ENCODE data around the gene UGT1A4.

Gene UGT1A4

GRCh38 chr2:233758141-233758540, 39.6 kb downstream of the UGT1A4 start:
- Histone ChIP-seq H3K27me3 (replicated peaks in 2 of 5; ENCODE audit: control insufficient read depth in 4 of 5, insufficient read depth in 5 of 5, low read length in 4 of 5) (peaks cover 0 to 6% (median 2%) of the 10 kb centered on the region in 5 experiments), H3K4me1 (ENCODE audit: control extremely low read depth in 1 of 4, control insufficient read depth in 4 of 4, insufficient read depth in 4 of 4, low read length in 3 of 4) (no peaks in the 10 kb centered on the region), H3K36me3 (ENCODE audit: control insufficient read depth in 4 of 4, insufficient read depth in 4 of 4, low read length in 3 of 4) (no peaks in the 10 kb centered on the region), H3K9me3 (ENCODE audit: control extremely low read depth in 1 of 5, control insufficient read depth in 4 of 5, insufficient read depth in 2 of 5, low read depth in 1 of 5, low read length in 4 of 5) (no peaks in the 10 kb centered on the region), H3K4me3 (ENCODE audit: control insufficient read depth in 1 of 7, extremely low read depth in 1 of 7, insufficient read depth in 4 of 7, low read depth in 2 of 7, low read length in 6 of 7) (no peak overlapping the region), H3K27ac (ENCODE audit: insufficient read depth in 1 of 2, low read depth in 1 of 2, low read length in 2 of 2, poor library complexity in 1 of 2, severe bottlenecking in 2 of 2) (no peak overlapping the region)
- POLR2A ChIA-PET: no interaction called here
- CTCF ChIA-PET: no interaction called here
- no peak for DNase-seq

- DNase-seq: no peak
- H3K36me3 ChIP-seq (ENCODE audit: control insufficient read depth in 4 of 4, insufficient read depth in 4 of 4, low read length in 3 of 4): no peaks in the 10 kb centered on the region
- CTCF ChIA-PET: interaction anchor here (0.6 kb wide), 1 partner anchor 409 kb away, joined by 3 read pairs; no protein-coding TSS in a partner anchor
Measured at GRCh38 chr2:233758849-233759248, 40.3 kb downstream of the UGT1A4 start.

GRCh38 chr2:233760043-233760442, 41.5 kb downstream of the UGT1A4 start, which contains the start of gene UGT1A1:
TSS of gene UGT1A1 (plus strand) at chr2:233760270. CDS start at chr2:233760288, 18 bp downstream.
- no peaks in the 10 kb centered on the region for H3K36me3 ChIP-seq (ENCODE audit: control insufficient read depth in 4 of 4, insufficient read depth in 4 of 4, low read length in 3 of 4)
- 100% methylated on average over 1 of the region's 6 CpGs for WGBS (ENCODE audit: insufficient coverage)
- ChIA-PET CTCF (no interaction called here), POLR2A (no interaction called here)
- peaks cover 0 to 17% (median 4%) of the 10 kb centered on the region in 5 experiments for H3K27me3 ChIP-seq (replicated peaks in 2 of 5; ENCODE audit: control insufficient read depth in 4 of 5, insufficient read depth in 5 of 5, low read length in 4 of 5)
- H3K9me3 ChIP-seq (ENCODE audit: control extremely low read depth in 1 of 5, control insufficient read depth in 4 of 5, insufficient read depth in 2 of 5, low read depth in 1 of 5, low read length in 4 of 5): no peaks in the 10 kb centered on the region
- H3K4me3 ChIP-seq (ENCODE audit: control insufficient read depth in 1 of 7, extremely low read depth in 1 of 7, insufficient read depth in 4 of 7, low read depth in 2 of 7, low read length in 6 of 7): no peak within 1 kb of the TSS
- no peaks in the 10 kb centered on the region for H3K4me1 ChIP-seq (ENCODE audit: control extremely low read depth in 1 of 4, control insufficient read depth in 4 of 4, insufficient read depth in 4 of 4, low read length in 3 of 4)
- H3K27ac ChIP-seq (ENCODE audit: insufficient read depth in 1 of 2, low read depth in 1 of 2, low read length in 2 of 2, poor library complexity in 1 of 2, severe bottlenecking in 2 of 2): no peak within 1 kb of the TSS
- DNase-seq: no peak

More at GRCh38 chr2:233758849-233759248, 40.3 kb downstream of the UGT1A4 start:
- POLR2A ChIA-PET: no interaction called here
- WGBS (ENCODE audit: insufficient coverage): 100% methylated on average over 2 of the region's 2 CpGs
- Histone ChIP-seq H3K27ac (ENCODE audit: insufficient read depth in 1 of 2, low read depth in 1 of 2, low read length in 2 of 2, poor library complexity in 1 of 2, severe bottlenecking in 2 of 2) (no peak overlapping the region), H3K4me1 (ENCODE audit: control extremely low read depth in 1 of 4, control insufficient read depth in 4 of 4, insufficient read depth in 4 of 4, low read length in 3 of 4) (no peaks in the 10 kb centered on the region), H3K27me3 (replicated peaks in 2 of 5; ENCODE audit: control insufficient read depth in 4 of 5, insufficient read depth in 5 of 5, low read length in 4 of 5) (peaks cover 0 to 10% (median 2%) of the 10 kb centered on the region in 5 experiments), H3K4me3 (ENCODE audit: control insufficient read depth in 1 of 7, extremely low read depth in 1 of 7, insufficient read depth in 4 of 7, low read depth in 2 of 7, low read length in 6 of 7) (no peak overlapping the region), H3K9me3 (ENCODE audit: control extremely low read depth in 1 of 5, control insufficient read depth in 4 of 5, insufficient read depth in 2 of 5, low read depth in 1 of 5, low read length in 4 of 5) (no peaks in the 10 kb centered on the region)

- Histone ChIP-seq H3K36me3 (ENCODE audit: control insufficient read depth in 4 of 4, insufficient read depth in 4 of 4, low read length in 3 of 4) (no peaks in the 10 kb centered on the region), H3K4me1 (ENCODE audit: control extremely low read depth in 1 of 4, control insufficient read depth in 4 of 4, insufficient read depth in 4 of 4, low read length in 3 of 4) (no peaks in the 10 kb centered on the region), H3K27ac (ENCODE audit: insufficient read depth in 1 of 2, low read depth in 1 of 2, low read length in 2 of 2, poor library complexity in 1 of 2, severe bottlenecking in 2 of 2) (no peak overlapping the region), H3K4me3 (ENCODE audit: control insufficient read depth in 1 of 7, extremely low read depth in 1 of 7, insufficient read depth in 4 of 7, low read depth in 2 of 7, low read length in 6 of 7) (no peak overlapping the region), H3K9me3 (ENCODE audit: control extremely low read depth in 1 of 5, control insufficient read depth in 4 of 5, insufficient read depth in 2 of 5, low read depth in 1 of 5, low read length in 4 of 5) (no peaks in the 10 kb centered on the region), H3K27me3 (replicated peaks in 2 of 5; ENCODE audit: control insufficient read depth in 4 of 5, insufficient read depth in 5 of 5, low read length in 4 of 5) (peaks cover 0 to 18% (median 4%) of the 10 kb centered on the region in 5 experiments)
- ChIA-PET POLR2A (no interaction called here), CTCF (no interaction called here)
- no peak for DNase-seq
- WGBS (ENCODE audit: insufficient coverage): 100% methylated on average over 2 of the region's 4 CpGs
Measured at GRCh38 chr2:233761040-233761769, 42.7 kb downstream of the UGT1A4 start.

- Histone ChIP-seq H3K4me1 (ENCODE audit: control extremely low read depth in 1 of 4, control insufficient read depth in 4 of 4, insufficient read depth in 4 of 4, low read length in 3 of 4) (no peaks in the 10 kb centered on the region), H3K36me3 (ENCODE audit: control insufficient read depth in 4 of 4, insufficient read depth in 4 of 4, low read length in 3 of 4) (no peaks in the 10 kb centered on the region), H3K9me3 (ENCODE audit: control extremely low read depth in 1 of 5, control insufficient read depth in 4 of 5, insufficient read depth in 2 of 5, low read depth in 1 of 5, low read length in 4 of 5) (no peaks in the 10 kb centered on the region), H3K27ac (ENCODE audit: insufficient read depth in 1 of 2, low read depth in 1 of 2, low read length in 2 of 2, poor library complexity in 1 of 2, severe bottlenecking in 2 of 2) (no peak overlapping the region), H3K27me3 (replicated peaks in 2 of 5; ENCODE audit: control insufficient read depth in 4 of 5, insufficient read depth in 5 of 5, low read length in 4 of 5) (peaks cover 0 to 20% (median 6%) of the 10 kb centered on the region in 5 experiments), H3K4me3 (ENCODE audit: control insufficient read depth in 1 of 7, extremely low read depth in 1 of 7, insufficient read depth in 4 of 7, low read depth in 2 of 7, low read length in 6 of 7) (no peak overlapping the region)
- 88% methylated on average over 7 of the region's 7 CpGs for WGBS (ENCODE audit: insufficient coverage)
- ChIA-PET CTCF (no interaction called here), POLR2A (no interaction called here)
- no peak for DNase-seq
Measured at GRCh38 chr2:233764264-233764663, 45.7 kb downstream of the UGT1A4 start.

GRCh38 chr2:233764761-233765160, 46.2 kb downstream of the UGT1A4 start:
- ChIA-PET CTCF (no interaction called here), POLR2A (no interaction called here)
- Histone ChIP-seq H3K9me3 (ENCODE audit: control extremely low read depth in 1 of 5, control insufficient read depth in 4 of 5, insufficient read depth in 2 of 5, low read depth in 1 of 5, low read length in 4 of 5) (no peaks in the 10 kb centered on the region), H3K27me3 (replicated peaks in 2 of 5; ENCODE audit: control insufficient read depth in 4 of 5, insufficient read depth in 5 of 5, low read length in 4 of 5) (peaks cover 0 to 20% (median 6%) of the 10 kb centered on the region in 5 experiments), H3K4me3 (ENCODE audit: control insufficient read depth in 1 of 7, extremely low read depth in 1 of 7, insufficient read depth in 4 of 7, low read depth in 2 of 7, low read length in 6 of 7) (no peak overlapping the region), H3K27ac (ENCODE audit: insufficient read depth in 1 of 2, low read depth in 1 of 2, low read length in 2 of 2, poor library complexity in 1 of 2, severe bottlenecking in 2 of 2) (no peak overlapping the region), H3K4me1 (ENCODE audit: control extremely low read depth in 1 of 4, control insufficient read depth in 4 of 4, insufficient read depth in 4 of 4, low read length in 3 of 4) (no peaks in the 10 kb centered on the region), H3K36me3 (ENCODE audit: control insufficient read depth in 4 of 4, insufficient read depth in 4 of 4, low read length in 3 of 4) (no peaks in the 10 kb centered on the region)
- no peak for DNase-seq
- WGBS (ENCODE audit: insufficient coverage): 89% methylated on average over 3 of the region's 3 CpGs

- no peaks in the 10 kb centered on the region for H3K9me3 ChIP-seq (ENCODE audit: control extremely low read depth in 1 of 5, control insufficient read depth in 4 of 5, insufficient read depth in 2 of 5, low read depth in 1 of 5, low read length in 4 of 5)
- no peak for DNase-seq
- CTCF ChIA-PET: no interaction called here
- H3K4me3 ChIP-seq (ENCODE audit: control insufficient read depth in 1 of 7, extremely low read depth in 1 of 7, insufficient read depth in 4 of 7, low read depth in 2 of 7, low read length in 6 of 7): no peak overlapping the region
- H3K36me3 ChIP-seq (ENCODE audit: control insufficient read depth in 4 of 4, insufficient read depth in 4 of 4, low read length in 3 of 4): no peaks in the 10 kb centered on the region
- POLR2A ChIA-PET: no interaction called here
- H3K4me1 ChIP-seq (ENCODE audit: control extremely low read depth in 1 of 4, control insufficient read depth in 4 of 4, insufficient read depth in 4 of 4, low read length in 3 of 4): no peaks in the 10 kb centered on the region
- H3K27ac ChIP-seq (ENCODE audit: insufficient read depth in 1 of 2, low read depth in 1 of 2, low read length in 2 of 2, poor library complexity in 1 of 2, severe bottlenecking in 2 of 2): no peak overlapping the region
- WGBS (ENCODE audit: insufficient coverage): 100% methylated on average over 1 of the region's 4 CpGs
- peaks cover 0 to 20% (median 8%) of the 10 kb centered on the region in 5 experiments for H3K27me3 ChIP-seq (replicated peaks in 2 of 5; ENCODE audit: control insufficient read depth in 4 of 5, insufficient read depth in 5 of 5, low read length in 4 of 5)
Measured at GRCh38 chr2:233766416-233766815, 47.9 kb downstream of the UGT1A4 start.

Measured in common myeloid progenitor, CD34-positive (primary cell).